HG02623 (cell line): ENCODE data around the gene RAD23A.
A peak's percentile ranks its signal among the peaks of the same experiment; 100 is the strongest.
"Not testable (repeated sequence)": the region's sequence is repeated elsewhere in the genome, so short reads cannot be mapped to it uniquely, and the experiment has no call there.

Source experiments
- ATAC-seq: cut with Tn5 transposase; IDR thresholded peaks from one replicate; pipeline ENCODE4 v1.9.1; 2021; ENCODE audit warnings: moderate library complexity; ENCODE audit not compliant: unreplicated experiment

RAD23A gene

DNA sequence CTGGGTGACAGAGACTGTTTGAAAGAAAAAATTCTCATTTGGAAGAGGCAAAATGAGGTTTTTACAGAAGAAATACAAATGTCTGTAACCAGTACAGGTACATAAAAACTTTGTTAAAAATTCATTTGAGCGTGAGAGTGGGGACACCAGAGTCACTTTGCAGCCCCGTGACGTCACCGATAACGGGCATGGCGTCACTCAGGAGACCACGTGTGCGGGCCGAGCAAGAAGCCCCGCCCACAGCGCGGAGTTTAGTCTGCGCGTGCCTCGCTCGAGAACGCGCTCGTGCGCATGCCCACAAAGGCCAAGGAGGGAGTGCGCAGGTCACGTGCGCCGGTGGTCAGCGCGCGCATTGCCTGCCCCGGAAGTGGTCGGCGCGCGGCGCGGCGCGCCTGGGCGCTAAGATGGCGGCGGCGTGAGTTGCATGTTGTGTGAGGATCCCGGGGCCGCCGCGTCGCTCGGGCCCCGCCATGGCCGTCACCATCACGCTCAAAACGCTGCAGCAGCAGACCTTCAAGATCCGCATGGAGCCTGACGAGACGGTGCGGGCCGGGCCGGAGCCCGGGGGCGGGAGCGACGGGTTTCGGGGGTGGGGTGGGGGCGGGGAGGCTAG lies at the start of gene RAD23A:
Gene RAD23A, plus strand, starts transcription at position 384 of the 613 bp plus-strand sequence. Its CDS starts 87 bp downstream, at position 471.
- peak; percentile 79 for ATAC-seq

DNA sequence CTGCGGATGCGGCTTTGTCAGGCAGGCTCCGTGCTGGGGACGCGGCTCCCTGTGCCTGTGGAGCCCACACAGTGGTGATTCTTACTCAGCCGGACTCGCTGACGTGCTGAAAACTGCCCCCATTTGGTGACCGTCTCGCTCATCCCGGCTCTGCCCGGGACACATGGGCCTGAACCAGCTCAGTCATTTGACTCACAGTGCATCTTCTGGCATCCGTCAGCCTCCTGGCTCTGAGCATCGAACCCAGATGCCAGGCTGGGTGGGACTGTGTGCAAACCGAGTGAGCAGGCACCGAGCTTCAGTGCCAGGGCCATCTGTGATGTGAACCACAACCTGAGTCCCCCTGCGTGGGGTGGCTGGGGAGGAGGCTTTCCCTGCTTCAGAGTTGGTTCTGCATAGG lies 49.2 kb upstream of the RAD23A start:
- ATAC-seq, result no peak

DNA sequence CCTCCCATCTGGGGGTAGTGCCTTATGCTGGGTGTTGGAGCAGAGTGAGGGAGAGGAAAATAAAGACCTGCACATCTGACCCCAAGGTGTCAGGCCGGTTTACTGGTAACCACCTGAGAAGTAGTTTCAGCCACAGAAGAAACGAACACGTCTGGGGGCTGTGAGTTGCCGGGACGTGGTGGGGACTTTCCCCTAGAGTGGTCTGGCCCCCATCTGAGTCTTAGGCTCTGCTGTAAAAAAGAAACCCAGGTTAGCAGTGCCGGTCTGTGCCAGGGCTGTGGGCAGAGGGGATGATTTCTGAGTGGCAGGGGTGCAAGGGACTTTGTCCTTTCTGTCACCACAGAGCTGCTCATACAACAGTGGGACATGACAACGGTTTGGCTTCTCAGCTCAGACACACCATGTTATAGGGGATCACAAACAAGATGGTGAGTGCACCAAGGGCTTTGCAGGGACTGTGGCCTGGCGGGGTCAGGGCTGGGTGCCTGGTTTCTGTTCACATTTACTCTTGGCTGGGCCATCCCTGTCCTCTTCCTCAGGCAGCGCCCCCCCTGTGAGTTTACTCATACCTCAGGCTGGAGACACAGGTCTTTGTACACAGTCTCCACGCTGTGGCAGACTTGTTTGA lies 45.7 kb upstream of the RAD23A start:
- peak; percentile 72 for ATAC-seq

- no peak for ATAC-seq
Observed at GRCh38 chr19:12907166-12907565, 38.5 kb upstream of the RAD23A start.

DNA sequence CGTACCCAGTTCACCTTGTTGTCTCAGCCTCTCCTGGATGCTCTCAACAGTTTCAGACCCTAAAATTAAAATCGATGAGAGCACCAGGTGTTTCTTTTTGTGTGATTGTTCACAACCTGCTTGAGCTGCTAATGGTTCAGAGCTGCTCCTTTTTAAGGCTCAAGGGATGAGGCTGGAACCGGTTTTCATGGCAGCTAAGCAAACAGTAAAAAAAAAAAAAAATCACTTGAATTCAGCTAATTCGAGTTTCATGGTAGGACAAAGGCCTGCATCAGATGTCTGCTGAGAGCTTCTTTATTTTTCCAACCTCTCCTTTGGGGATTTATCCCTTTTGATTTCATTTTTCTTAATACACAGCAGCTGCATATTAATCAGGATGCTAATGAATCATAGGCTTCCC lies 33.1 kb upstream of the RAD23A start:
- no peak for ATAC-seq

GRCh38 chr19:12913011-12913561 lies 32.6 kb upstream of the RAD23A start:
- no peak for ATAC-seq

- no peak for ATAC-seq
Observed at GRCh38 chr19:12913851-12914690, 31.6 kb upstream of the RAD23A start.

- ATAC-seq, result not testable (repeated sequence)
Observed at GRCh38 chr19:12915860-12916259, 29.8 kb upstream of the RAD23A start.

DNA sequence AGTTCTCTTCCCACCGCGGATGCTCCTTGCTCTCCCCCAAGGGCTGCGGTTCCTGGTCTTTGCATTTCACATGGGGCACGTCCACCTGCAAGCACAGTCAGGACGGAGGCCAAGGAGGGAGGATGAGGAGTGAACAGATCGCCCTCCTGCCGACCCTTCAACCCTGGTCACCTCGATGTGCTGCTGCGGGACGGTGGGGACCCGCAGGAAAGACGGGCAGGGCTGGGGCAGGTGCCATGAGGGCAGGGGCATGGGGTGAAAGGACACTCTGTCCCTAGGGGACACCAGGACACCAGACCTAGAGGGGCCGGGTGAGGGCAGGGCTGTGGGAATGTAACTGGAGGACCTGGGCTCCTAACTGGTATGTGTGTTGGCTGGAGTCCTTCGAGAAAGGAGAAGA lies 27.4 kb upstream of the RAD23A start:
- no peak for ATAC-seq

- ATAC-seq, result no peak
Observed at GRCh38 chr19:12921047-12921446, 24.6 kb upstream of the RAD23A start.

- no peak for ATAC-seq
Observed at GRCh38 chr19:12922959-12923358, 22.7 kb upstream of the RAD23A start.

- no peak for ATAC-seq
Observed at GRCh38 chr19:12924621-12925310, 20.9 kb upstream of the RAD23A start.

DNA sequence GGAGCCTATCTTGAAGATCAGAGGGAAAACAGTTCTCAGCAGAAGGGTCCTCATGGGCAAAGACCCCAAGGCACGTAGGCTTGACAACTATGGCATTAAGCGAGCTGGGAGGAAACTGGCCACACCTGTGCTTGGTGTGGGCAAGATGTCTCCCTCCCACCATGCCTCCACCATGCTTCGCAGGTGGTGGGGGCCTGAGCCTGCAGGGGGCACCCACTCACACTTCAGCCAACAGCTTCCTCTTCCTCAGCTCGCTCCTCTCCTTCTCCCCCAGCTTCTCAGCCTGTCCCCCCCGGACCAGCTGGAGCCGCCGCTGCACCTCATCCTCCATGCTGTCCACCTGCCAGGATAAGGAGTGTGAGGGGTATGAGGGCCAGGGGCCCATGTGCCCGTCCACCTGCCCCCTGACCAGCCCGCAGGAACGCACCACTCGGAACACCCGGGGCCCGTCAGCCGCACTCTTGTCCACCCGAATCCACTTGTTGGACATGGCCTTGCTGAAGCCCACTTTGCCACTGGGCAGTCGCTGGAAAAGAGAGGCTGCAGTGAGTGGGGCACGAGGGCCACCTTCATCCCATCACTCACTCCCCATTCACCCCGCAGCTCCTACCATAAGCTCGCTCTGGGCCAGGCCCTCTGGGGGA lies 15.5 kb upstream of the RAD23A start:
- ATAC-seq, result no peak

- no peak for ATAC-seq
Observed at GRCh38 chr19:12932392-12933286, 13.0 kb upstream of the RAD23A start.

DNA sequence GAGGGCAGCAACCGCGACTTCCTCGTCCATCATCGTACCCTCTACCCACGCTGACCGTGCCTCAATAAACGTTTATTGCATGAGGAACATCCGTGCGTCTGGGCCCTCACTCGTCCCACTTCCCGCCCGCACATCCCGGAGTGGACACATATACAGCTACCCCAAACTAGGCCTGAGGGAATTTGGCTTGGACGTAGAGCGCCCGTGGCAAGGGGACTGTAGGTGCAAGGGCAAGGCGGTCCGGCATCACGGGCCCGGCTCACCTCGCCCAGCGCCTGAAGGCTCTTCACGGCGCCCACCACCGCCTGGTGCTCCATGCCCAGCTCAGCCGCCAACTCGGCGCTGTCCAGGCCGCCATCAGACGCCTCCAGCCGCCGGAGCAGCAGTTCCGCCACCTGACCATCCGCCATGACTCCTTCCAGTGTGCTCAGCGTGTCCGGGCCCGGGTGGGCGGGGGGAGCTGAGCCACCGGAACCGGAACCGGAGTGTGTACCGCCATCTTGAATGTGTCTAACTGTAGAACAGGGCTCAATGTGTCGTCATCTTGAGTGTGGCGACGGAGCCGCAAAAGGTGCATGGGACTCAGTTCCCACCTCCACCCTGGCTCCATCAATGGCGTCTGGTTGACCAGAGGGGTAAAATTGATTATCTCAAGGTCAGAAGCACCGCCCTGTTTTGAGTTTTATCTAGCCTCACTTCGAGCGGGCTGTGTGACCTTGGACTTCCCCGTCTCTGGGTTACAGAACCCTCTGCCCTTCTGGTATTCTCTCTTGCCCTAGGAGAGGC lies 12.2 kb upstream of the RAD23A start, which contains the start of gene FARSA:
Gene FARSA, minus strand, starts transcription at position 425 of the 786 bp plus-strand sequence. Its CDS starts 15 bp downstream, at position 410.
- ATAC-seq, result no peak

- no peak for ATAC-seq
Observed at GRCh38 chr19:12935071-12935470, 10.6 kb upstream of the RAD23A start.

DNA sequence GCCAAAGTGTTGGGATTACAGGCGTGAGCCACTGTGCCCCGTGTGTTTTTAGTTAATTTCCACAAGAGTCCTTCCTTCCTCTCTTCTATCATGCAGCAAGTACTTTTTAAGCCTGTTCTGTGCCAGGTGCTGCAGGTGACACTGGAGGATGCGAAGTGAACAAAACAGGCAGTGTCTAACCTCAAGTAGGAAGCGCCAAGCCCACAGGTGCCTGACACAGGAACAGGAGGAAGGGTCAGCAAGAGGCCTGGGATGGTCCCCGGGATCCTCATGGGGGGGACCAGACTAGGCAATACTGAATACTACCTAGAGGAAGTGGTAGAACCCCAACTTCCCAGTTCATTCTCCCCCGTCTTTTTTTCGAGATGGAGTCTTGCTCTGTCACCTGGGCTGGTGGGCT lies 9.1 kb upstream of the RAD23A start:
- ATAC-seq, result no peak

GRCh38 chr19:12937093-12937926 lies 8.4 kb upstream of the RAD23A start:
- ATAC-seq, result no peak
